Ovary (tissue), 3 donors: Measurements from ENCODE around the gene CBY1.

ENCODE experiments used
- CTCF ChIP-seq, 3 donors: fragments of 450-650 bp in 2 of 3; fragments of 200-600 bp in 1 of 3; IDR thresholded peaks; one replicate each; pipeline versions ENCODE4 v1.5.1 to v1.8.0; 2016 to 2022; ENCODE audit warnings: antibody characterized with exemption in 3 of 3, mild to moderate bottlenecking in 1 of 3
- POLR2A ChIP-seq: fragments of 450-650 bp; IDR thresholded peaks from one replicate; pipeline ENCODE4 v1.6.1; 2017; ENCODE audit warnings: antibody characterized with exemption, mild to moderate bottlenecking, moderate library complexity
- donor health status: DM: no; HTN: no; CAD: no.

GRCh38 chr22:38681582-38682335, 25.3 kb downstream of the CBY1 start, which contains the start of gene TOMM22:
- TF ChIP-seq CTCF (IDR thresholded peaks at IDR 0.05) = peak; percentile 35 to 61 (median 38)
- TF ChIP-seq POLR2A = no peak
